Mesenteric fat pad (tissue), 1 donor: ENCODE measurements around the gene COIL. TPM values are rescaled to one million over a fixed set of nuclear protein-coding genes. Genes with fewer than 3 reads are reported as not detected.
"Not testable (repeated sequence)": the region's sequence is repeated elsewhere in the genome, so short reads cannot be mapped to it uniquely, and the experiment has no call there.

Experiments
- DNase-seq: peaks from one replicate; pipeline ENCODE4 v3.0.0-alpha.2; 2020; ENCODE audit warnings: low spot score
- total RNA-seq: library from RNA; stranded (reverse); fragmentation: NEBNext Ultra II Directional; extraction: Animal tissue kit (Norgen Biotek cat#: 25700); gene quantifications from one replicate; pipeline ENCODE4 v1.2.1, GENCODE V29; 2021
- donor health status: DM: yes; HTN: yes; CAD: no.

The COIL gene
- total RNA-seq, 1 donor from 2014 or later, result 9.9 TPM

DNA sequence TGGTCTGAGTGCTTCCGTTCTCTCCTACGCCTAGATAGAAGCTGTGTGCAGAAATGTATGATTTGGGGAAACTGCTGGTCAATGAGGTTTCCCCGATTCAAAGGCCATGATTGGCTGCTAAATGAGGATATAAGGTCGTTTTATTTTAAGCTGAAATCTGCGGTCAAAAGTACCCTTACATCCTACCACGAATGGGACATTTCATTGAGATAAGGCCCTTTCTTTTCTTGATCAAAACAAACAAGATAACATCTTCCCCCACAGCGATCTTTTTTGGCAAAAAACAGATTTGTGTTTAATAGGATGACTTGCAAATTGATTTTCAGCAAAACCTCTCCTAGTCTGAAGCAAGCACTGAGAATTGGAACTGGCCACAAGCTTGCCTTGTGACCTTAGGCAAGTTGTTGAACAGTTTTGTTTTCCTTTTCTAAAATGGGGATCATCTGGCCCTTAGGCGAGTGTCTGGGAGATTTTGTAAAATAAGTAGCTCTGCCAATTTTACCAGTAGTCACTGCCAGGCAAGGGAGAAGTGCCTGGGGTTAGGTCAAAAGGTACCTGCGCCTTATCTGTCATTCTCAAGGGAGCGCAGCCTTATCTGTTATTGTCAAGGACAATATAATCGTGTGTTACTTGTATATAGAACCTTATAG lies 17.7 kb upstream of the COIL start:
- no peak for DNase-seq

DNA sequence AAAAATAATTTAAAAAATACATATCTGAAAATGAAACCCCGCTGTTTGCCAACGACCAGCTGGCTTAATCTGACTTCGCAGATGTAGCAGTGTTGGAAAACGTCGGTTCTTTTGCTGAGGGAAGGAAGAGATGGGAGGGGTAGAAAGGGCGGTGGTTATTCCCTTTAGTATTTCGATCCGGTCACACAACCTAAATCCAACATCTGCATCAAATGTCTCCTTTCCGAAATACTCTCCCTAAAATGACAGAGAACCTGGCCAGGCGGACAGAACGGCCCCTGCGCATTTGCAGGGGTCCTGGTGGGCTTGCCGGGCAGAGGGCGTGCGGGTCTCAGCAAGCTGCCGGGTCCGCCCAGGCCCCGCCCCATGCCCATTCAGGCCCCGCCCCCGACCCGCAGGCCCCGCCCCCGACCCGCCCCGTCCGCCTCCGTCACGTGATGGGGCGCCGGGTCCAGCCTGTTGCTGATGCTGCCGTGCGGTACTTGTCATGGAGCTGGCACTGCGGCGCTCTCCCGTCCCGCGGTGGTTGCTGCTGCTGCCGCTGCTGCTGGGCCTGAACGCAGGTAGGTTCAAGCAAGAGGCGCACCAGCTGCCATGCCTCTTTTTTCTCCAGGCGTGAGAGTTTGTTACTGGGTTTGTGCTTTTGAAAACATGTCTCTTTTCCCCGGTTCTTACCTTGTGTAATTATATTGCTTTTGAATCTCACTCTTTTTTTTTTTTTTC lies 17.0 kb upstream of the COIL start, which contains the start of gene SCPEP1:
SCPEP1 (plus strand) TSS at position 459 of the 723 bp plus-strand sequence; CDS start at position 488, 29 bp downstream.
- DNase-seq, result peak; percentile 93

DNA sequence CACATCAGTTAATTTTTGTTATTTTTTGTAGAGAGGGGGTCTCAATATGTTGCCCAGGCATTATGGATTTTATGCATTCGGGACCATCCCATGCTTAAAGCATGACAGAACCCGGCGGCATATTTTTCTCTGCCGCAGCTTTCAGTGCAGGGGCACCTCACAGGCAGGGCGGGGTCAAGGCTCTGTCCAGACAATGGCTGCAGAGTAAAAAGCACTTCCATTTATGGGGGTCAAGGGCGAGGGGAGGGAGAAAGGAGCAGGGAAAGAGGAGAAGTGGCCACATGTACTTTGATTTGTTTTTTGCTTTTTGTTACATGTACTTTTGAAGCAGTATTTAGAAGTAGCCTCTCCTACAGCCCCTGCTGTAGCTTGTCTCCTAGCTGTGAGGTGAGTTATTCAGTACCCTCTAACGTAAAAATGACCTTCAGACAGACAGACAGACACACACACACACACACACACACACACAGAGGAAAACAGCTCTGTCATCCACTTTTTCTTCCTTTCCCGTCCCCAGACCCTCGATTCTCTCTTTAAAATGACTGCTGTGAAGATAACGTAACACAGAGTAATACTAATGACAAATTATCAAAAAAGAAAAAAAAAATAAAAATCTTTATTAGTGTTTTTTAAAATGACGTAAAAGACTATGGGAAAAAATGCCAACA lies 16.2 kb upstream of the COIL start:
- no peak for DNase-seq

DNA sequence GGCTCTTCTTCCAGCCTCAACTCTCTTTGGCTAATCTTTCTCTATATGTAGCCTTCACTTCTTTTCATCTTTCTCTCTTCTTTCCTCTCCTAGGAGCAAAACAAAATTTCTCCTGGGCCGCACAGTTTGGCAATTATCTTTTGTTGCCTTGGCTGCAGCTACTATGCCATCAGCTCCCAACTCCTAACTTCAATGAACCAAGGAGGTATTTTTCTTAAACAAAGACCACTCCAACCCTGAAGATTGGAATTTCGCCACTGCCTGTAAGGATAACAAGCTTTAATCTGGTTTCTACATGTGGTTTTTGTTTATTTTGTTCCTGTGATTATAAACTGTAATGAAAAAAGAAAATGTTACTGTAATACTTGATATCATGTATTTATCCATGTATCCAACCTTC lies 14.8 kb upstream of the COIL start:
- DNase-seq, result no peak

GRCh38 chr17:56974055-56974454 lies 13.2 kb upstream of the COIL start:
- DNase-seq, result no peak

DNA sequence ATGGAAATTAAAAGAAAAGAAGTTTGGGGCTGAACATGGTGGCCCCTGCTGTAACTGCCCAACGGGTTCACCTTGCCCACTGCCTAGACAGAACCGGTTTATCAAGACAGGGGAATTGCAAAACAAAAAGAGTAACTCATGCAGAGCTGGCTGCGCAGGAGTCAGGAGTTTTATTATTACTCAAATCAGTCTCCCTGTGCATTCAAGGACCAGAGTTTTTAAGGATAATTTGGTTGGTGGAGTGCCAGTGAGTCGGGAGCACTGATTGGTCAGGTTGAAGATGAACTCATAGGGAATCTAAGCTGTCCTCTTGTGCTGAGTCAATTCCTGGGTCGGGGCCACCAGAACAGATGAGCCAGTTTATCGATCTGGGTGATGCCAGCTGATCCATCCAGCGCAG lies 12.7 kb upstream of the COIL start:
- DNase-seq, result no peak

DNA sequence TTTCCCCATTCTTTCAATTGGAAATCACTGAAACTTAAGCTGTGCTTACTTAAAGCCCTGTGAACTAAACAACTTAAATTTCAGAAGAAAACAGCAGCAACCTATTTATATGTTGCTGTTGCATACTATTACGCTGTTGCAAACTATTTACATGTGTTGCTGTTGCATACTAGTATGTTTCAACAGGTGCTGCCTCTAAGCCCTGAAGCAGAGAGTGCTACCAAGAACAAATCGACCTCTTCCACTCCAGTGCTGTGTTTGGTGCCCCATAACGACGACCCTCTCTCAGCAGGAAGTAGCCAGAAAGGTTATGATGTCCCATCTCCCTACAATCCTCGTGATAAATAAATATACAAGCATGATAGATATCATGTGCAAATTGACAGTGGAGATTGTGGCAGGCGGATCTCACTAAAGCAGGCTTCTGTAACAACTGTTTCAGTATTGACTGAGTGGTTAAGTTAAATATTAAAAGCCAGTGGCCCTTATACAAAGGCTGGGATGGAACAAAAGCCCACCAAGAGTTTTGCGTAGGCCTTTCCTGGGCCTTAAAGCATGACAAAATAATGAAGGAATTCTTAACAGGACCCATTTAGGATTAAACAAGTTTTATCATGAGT lies 11.4 kb upstream of the COIL start:
- DNase-seq, result no peak

DNA sequence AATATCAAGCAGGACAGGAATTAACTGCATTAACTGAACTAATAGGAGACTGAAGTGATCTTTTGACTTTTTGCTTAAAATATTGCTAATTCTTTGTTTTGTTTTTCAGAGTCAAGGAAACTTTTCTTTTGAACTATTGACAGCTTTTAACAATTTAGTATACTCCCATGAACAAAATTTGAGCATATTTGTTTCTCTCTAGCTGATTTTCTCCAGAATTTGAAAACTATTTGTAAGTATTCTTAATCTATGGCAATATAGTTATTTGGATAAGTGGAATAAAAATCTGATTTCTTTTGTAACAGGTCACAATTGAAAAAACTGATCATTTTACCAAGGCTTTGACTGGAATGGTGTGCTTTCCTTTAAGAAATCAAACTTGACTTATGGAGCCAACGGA lies 10.1 kb upstream of the COIL start:
- no peak for DNase-seq

DNA sequence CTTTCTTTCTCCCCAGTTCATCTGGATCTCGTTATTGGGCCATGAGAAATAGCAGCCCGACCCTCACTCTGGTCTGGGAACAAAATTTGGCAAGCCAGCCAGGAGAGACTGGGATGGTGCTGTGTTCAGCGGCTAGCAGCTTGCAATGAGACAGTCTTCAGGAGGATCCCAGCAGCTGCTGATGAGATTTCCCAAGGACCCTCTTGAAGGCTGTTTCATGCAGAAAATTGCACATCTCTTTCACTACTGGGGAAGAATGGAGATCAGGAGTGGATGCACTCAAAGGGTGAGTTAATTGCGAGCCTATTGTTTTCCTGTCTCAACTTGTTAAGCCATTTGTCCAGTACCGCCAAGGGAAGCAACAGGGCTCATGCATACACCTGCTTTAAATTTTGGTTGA lies 5.5 kb upstream of the COIL start:
- DNase-seq, result no peak

- not testable (repeated sequence) for DNase-seq
Measured at GRCh38 chr17:56965681-56966080, 4.8 kb upstream of the COIL start.

GRCh38 chr17:56965241-56965640 lies 4.4 kb upstream of the COIL start:
- not testable (repeated sequence) for DNase-seq

DNA sequence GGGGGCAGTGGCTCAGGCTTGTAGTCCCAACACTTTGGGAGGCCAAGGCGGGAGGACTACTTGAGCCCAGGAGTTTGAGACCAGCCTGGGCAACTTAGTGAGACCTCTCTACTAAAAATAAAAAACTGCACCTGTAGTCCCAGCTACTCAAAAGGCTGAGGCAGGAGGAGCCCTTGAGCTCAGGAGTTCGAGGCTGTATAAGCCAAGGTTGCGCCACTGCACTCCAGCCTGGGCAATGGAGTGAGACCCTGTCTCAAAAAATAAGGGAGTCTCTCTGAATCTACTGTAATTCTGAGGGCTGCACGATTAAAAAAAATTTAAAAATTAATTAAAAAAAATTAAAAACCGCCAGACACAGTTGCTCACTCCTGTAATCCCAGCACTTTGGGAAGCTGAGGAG lies 3.9 kb downstream of the COIL start:
- no peak for DNase-seq

DNA sequence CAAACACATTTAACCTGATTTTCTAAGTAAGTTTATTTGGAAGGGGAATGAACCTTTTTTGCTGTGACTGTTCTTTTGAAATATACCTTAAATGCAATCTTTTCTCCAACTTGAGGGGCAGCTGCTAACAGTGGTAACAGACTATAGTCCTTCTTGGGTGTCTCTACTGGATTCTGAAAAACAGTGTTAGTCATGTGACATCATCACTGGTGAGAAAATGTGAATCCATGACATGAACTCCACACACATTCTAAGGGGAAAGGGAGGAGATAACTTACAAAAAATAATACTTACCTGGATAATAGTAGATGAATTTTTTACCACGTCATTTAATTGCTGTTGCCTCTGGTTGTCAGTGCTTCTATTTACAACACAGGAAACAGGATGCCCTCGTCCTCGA lies 11.3 kb downstream of the COIL start:
- no peak for DNase-seq

- no peak for DNase-seq
Measured at GRCh38 chr17:56948491-56948890, 12.4 kb downstream of the COIL start.

GRCh38 chr17:56947741-56948140 lies 13.1 kb downstream of the COIL start:
- no peak for DNase-seq

- DNase-seq, result no peak
Measured at GRCh38 chr17:56945938-56946505, 14.8 kb downstream of the COIL start.

- no peak for DNase-seq
Measured at GRCh38 chr17:56943505-56944125, 17.2 kb downstream of the COIL start.

- no peak for DNase-seq
Measured at GRCh38 chr17:56939869-56940484, 20.9 kb downstream of the COIL start.

- not testable (repeated sequence) for DNase-seq
Measured at GRCh38 chr17:56938206-56938605, 22.6 kb downstream of the COIL start.

DNA sequence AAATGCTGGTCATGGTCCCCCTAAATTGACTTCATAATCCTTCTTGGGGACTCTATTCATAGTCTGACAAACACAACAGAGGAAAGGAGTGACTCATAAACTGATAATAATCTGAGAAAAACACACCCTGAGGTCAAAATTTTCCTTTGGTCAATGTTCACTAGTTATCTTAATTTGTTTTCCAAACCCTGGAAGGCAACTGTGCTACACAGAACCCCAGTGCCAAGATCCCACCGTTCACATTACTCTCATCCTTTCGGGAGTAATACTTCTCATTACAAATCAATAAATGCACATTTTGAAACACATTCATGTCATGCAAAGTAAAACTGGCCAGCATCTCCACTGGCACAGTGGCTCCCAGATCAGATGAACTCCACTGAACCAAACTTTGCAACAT lies 23.2 kb downstream of the COIL start:
- no peak for DNase-seq
